ENCODE results near the gene FBRSL1. TPM values are rescaled to one million over a fixed set of nuclear protein-coding genes. Genes with fewer than 3 reads are reported as not detected.
A peak's percentile ranks its signal among the peaks of the same experiment; 100 is the strongest.

FBRSL1 gene
- total RNA-seq, 1 donor from 2014 or later: 43.7 TPM

GRCh38 chr12:132516095-132517012 is 26.4 kb downstream of the FBRSL1 start:
- intact Hi-C loops (cut with DNase I): no loop called here
- DNase-seq (ENCODE audit: low spot score) (no peak), ATAC-seq (no peak)

- DNase-seq (ENCODE audit: low spot score) (no peak), ATAC-seq (no peak)
- intact Hi-C loops (cut with DNase I): no loop called here
Measured at GRCh38 chr12:132517013-132517739, 27.2 kb downstream of the FBRSL1 start.

GRCh38 chr12:132517740-132518100 is 27.8 kb downstream of the FBRSL1 start:
- intact Hi-C loops (cut with DNase I): no loop called here
- DNase-seq (ENCODE audit: low spot score) (no peak), ATAC-seq (no peak)

- no peak for DNase-seq (ENCODE audit: low spot score)
- no peak for ATAC-seq
- intact Hi-C loops (cut with DNase I): no loop called here
Measured at GRCh38 chr12:132518354-132518992, 28.5 kb downstream of the FBRSL1 start.

- no peak for DNase-seq (ENCODE audit: low spot score)
- no peak for ATAC-seq
- intact Hi-C loops (cut with DNase I): loop anchor here (10.0 kb wide), 1 partner anchor 106 kb away; no protein-coding TSS in a partner anchor
Measured at GRCh38 chr12:132520421-132521199, 30.7 kb downstream of the FBRSL1 start.

- intact Hi-C loops (cut with DNase I): loop anchor here (10.0 kb wide), 1 partner anchor 106 kb away; no protein-coding TSS in a partner anchor
- ATAC-seq: no peak
- no peak for DNase-seq (ENCODE audit: low spot score)
Measured at GRCh38 chr12:132521200-132521580, 31.2 kb downstream of the FBRSL1 start.

- DNase-seq (ENCODE audit: low spot score): no peak
- no peak for ATAC-seq
- intact Hi-C loops (cut with DNase I): loop anchor here (10.0 kb wide), 1 partner anchor 107 kb away; no protein-coding TSS in a partner anchor
Measured at GRCh38 chr12:132521712-132522292, 31.9 kb downstream of the FBRSL1 start.

- ATAC-seq: no peak
- no peak for DNase-seq (ENCODE audit: low spot score)
- intact Hi-C loops (cut with DNase I): loop anchor here (10.0 kb wide), 1 partner anchor 108 kb away; no protein-coding TSS in a partner anchor
Measured at GRCh38 chr12:132522592-132523380, 32.8 kb downstream of the FBRSL1 start.

GRCh38 chr12:132523576-132524331 is 33.8 kb downstream of the FBRSL1 start:
- peak; percentile 86 for DNase-seq (ENCODE audit: low spot score)
- intact Hi-C loops (cut with DNase I): loop anchor here (10.0 kb wide), 1 partner anchor 109 kb away; no protein-coding TSS in a partner anchor
- peak; percentile 73 for ATAC-seq

GRCh38 chr12:132524405-132524804 is 34.5 kb downstream of the FBRSL1 start:
- peak; percentile 7 for ATAC-seq
- no peak for DNase-seq (ENCODE audit: low spot score)
- intact Hi-C loops (cut with DNase I): loop anchor here (10.0 kb wide), 1 partner anchor 110 kb away; no protein-coding TSS in a partner anchor

GRCh38 chr12:132525011-132525832 is 35.3 kb downstream of the FBRSL1 start:
- no peak for ATAC-seq
- intact Hi-C loops (cut with DNase I): loop anchor here (10.0 kb wide), 1 partner anchor 110 kb away; no protein-coding TSS in a partner anchor

GRCh38 chr12:132525833-132526455 is 36.0 kb downstream of the FBRSL1 start:
- DNase-seq (ENCODE audit: low spot score): no peak
- intact Hi-C loops (cut with DNase I): loop anchor here (10.0 kb wide), 1 partner anchor 111 kb away; no protein-coding TSS in a partner anchor
- no peak for ATAC-seq

More at GRCh38 chr12:132525011-132525832, 35.3 kb downstream of the FBRSL1 start:
- no peak for DNase-seq (ENCODE audit: low spot score)

- intact Hi-C loops (cut with DNase I): loop anchor here (10.0 kb wide), 1 partner anchor 113 kb away; no protein-coding TSS in a partner anchor
- ATAC-seq: no peak
- DNase-seq (ENCODE audit: low spot score): no peak
Measured at GRCh38 chr12:132527186-132527882, 37.4 kb downstream of the FBRSL1 start.

GRCh38 chr12:132527883-132528264 is 37.9 kb downstream of the FBRSL1 start:
- ATAC-seq: no peak
- intact Hi-C loops (cut with DNase I): loop anchor here (10.0 kb wide), 1 partner anchor 113 kb away; no protein-coding TSS in a partner anchor
- DNase-seq (ENCODE audit: low spot score): no peak
